ENCODE results near the gene RBMS3. TPM values are rescaled to one million over a fixed set of nuclear protein-coding genes. Genes with fewer than 3 reads are reported as not detected.

Gene RBMS3
- 0.43 to 1.1 TPM (median 0.88 TPM) in 5 replicates for total RNA-seq (2022; extraction: Qiagen RNA extraction)

DNA sequence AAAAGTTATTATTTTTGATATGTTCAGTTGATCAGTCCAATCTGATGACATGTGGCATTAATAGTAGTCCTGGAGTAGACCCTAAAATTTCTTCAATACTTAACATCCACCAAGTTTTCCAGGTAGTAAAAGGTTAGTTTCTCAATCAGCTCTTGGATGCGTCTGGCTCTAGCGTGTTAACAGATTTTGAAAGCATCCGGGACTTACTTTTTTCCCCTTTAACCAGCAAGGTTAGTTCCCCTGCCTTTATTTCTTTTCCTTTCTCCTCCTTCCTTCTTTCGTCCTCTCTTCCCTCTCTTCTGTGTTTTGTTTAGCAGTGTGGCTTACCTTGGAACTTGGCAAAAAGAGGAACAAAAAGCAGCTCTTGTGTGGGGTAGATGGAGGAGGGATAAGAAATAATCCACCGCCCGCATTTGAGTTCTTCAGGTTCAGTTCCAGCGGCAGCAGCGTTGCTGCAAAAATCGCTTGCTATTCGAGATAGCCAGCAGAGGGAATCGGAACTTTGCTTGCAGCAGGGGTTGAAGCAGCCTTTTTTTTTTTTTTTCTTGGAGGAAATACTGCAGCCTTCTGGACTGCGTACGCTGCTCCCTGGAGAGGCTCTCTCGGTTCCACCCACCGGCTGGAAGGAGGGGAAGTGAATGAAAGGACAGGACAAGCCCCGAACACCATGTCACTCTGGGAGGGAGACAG lies at the start of gene RBMS3:
Gene RBMS3, plus strand, starts transcription at position 668 of the 690 bp plus-strand sequence.

Measured in A549 treated with AZD2906 at 1 μM for 4 hours (cell line).